ENCODE results near the gene PGM1.

PGM1 gene

DNA sequence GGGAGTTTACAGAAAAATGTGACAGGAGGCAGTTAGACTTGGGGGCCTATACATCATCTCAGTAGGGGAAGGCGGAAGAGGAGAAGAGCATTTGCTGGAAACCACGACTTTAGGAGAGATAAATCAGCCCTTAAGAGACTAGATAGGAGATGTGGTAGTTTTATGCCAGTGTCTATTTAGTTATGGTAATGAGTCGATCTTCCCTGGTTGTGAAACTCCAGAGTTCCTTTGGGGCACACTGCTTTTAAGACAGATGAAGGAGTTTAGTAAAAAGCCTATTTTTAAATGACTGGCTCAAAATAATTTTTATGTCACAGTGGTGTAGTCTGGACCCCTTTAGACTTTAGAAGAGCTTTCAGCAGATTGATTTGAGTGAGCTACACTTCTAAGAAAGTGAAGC is 7.8 kb downstream of the PGM1 start:
- DNase-seq (ENCODE audit: low read depth) = no peak

DNA sequence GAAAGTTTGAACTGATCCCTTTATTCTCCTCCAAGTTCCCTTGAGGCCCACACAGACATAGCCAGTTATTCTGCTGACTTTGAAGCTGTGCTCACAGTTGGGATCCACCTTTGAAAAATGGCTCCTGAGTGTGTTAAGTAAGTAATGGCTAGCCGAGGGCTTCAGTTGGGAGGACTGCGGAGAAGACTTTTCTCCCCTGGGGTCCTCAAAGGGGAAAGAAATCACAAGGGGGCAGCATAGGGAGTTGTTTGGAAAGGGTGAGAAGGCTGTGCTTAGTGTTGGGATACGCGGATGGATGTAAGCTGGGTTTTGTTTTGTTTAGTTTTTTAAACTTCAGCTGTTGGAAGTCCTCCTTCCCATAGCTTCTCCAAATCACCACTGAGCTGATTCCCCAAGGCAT is 8.3 kb downstream of the PGM1 start:
- no peak for DNase-seq (ENCODE audit: low read depth)

DNA sequence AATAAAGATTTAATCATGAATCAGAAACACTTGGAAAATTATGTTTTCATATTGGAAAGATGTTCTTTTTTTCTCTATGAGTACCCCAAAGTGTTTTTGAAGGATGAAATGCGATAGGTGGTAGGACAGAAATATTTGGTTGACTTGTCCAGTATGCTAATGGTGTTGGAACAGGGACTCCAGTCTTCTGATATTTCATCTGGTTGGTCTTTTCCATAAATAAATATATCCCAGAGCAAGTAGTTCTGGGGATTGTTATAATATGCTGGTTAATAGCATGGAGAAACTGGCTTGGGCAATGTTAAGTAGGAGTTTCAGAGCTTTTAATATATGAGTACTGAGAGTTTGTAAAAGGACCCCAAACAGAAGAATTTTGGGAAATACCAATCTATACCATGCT is 8.7 kb downstream of the PGM1 start:
- no peak for DNase-seq (ENCODE audit: low read depth)

DNA sequence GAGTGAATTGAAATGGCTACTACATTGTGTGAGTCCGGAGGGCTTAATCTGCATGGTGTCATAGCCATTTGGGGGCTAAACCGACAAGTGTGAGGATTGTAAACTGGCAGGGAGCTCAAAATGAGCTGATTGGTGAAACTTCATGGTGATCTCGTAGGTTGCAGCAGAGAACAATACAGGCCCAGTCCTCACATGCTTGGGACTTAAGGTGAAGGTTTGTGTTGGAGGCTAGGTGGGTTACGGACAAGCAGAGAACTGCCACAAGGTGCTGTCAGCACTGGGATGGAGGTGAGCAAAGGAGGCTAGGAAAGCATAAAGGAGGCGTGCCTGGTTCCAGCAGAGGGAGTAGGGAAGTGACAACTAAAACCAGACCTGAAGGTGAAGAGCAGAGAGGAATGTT is 9.4 kb downstream of the PGM1 start:
- no peak for DNase-seq (ENCODE audit: low read depth)

DNA sequence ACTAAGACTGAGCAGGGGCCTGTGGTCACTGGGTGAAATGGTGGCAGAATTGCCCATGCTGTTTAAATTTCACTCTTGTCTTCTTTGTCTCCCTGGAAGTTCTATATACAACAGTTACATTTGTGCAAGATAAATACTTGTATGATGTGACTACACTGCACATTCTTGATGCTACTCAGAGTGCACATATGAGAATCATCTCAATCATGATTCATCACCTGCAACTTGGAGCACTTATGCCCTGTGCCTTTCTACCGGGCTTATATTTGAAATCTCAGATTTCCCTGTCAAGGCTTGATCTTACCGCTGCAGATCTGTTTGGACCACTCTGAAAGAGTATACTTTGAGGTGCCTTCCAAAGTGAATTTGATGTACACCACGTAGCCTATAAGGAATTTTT is 10.6 kb downstream of the PGM1 start:
- DNase-seq (ENCODE audit: low read depth) = no peak

DNA sequence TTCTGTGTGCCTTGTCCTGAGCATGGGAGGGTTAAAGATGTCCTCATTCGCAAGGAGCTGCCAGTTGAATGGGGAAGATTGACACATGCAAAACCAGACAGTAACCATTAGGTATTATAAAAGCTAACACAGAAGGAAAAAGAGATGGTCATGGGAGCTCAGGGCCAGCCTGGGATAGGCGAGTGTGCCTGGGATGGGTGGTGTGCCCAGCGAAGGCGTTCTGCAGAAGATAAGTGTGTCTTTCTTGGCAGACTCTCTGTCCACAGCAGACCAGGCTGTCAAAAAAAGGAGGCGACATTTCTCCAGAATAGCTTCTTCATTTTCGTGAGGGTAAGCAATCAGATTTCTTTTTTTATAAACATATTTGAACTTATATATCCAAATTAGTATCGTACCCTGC is 14.1 kb downstream of the PGM1 start:
- no peak for DNase-seq (ENCODE audit: low read depth)

DNA sequence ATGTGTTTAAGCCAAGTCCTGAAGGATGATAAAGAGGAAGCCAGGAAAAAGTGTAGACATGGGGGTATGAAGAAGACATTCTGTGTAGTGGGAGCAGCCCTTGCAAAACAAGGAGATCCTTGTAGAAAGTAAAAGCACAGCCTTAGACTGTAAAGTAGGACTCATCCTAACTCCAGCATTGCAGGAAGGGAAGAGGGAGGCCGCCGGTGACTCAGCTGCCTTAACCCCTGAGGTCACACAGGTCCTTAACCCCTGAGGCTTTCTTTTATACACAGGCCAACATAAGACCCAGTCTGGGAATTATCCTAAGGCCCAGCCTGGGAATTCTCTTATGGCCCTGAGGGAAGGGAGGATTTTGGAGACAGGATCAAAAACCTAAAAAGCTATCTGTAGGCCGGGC is 18.0 kb downstream of the PGM1 start:
- no peak for DNase-seq (ENCODE audit: low read depth)

DNA sequence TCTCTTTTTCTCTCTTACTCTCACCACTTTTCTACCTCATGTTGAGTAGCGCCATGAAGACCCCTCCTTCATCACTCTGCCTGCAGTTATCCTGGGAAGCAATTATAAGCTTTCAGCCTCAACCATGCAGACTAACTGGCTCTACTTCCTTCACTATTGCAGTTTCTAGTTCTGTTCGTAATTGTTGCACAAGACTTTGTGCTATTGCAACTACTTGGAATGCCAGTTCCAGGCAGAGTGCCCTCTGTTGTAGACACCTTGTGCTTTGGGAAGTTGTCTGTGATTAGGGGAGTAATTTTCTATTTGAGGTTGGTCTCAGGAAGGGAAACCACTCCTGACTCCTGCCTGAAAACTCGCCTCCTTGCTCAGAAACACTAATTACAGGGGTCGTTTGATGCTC is 19.4 kb downstream of the PGM1 start:
- DNase-seq (ENCODE audit: low read depth) = no peak

DNA sequence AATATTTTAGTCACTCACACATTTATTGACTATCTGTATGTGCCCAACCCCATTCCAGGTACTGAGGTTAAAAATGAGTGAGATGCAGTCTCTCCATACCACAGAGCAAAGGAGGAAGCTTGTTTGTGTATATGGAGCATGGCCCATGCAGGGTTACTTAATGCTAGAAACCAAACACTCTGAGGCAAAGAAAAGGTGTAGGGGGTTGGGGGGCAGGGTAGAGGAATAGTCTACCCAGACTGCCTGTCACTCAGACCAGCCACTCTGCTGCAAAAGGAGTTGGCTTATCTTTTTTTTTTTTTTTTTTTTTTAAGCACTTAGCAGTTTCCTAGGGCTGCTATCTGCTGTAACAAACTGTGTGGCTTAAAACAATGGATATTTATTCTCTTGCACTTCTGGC is 19.8 kb downstream of the PGM1 start:
- no peak for DNase-seq (ENCODE audit: low read depth)

DNA sequence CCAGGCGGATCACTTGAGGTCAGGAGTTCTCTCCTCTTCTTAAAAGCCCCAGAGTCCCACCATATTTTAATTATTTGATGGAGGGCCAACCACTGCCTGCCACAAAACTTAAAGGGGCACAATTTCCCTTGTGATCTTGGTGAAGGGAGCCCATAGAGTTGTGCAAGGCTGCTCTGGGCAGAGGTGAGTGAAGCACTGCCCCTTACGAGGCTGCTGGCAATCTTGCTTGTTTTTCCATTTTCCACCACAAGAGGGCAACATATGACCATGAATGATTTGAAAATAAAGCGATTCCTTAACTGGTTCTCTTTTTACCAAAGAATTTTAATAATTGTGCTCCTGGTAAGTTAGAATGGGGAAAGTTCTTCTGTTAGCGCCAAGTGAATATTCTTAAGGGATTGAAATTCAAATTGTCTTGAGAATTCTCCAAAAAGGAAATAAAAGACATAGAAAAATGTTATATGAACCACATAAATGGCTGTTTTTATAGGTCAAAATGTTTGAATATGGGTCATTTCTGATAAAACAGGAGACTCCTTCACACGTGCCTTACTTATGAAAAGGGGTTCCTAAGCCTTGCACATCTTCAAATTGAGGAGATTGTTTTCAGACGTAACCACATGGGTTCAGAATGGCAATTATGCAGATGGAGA is 22.7 kb downstream of the PGM1 start:
- DNase-seq (ENCODE audit: low read depth) = peak; percentile 66

DNA sequence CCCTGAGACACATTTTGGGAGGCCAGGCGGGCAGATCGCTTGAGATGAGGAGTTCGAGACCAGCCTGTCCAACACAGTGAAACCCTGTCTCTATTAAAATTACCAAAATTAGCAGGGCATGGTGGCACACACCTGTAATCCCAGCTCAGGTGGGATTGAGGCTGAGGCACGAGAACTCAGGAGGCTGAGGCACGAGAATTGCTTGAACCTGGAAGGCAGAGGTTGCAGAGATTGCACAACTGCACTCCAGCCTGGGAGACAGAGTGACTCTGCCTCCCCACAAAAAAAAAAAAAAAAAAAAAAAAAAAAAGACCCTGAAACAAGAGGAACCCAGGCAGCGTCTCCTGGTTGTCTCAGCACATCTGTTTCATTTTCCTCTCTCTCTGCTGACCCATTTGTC is 24.2 kb downstream of the PGM1 start:
- DNase-seq (ENCODE audit: low read depth) = no peak

DNA sequence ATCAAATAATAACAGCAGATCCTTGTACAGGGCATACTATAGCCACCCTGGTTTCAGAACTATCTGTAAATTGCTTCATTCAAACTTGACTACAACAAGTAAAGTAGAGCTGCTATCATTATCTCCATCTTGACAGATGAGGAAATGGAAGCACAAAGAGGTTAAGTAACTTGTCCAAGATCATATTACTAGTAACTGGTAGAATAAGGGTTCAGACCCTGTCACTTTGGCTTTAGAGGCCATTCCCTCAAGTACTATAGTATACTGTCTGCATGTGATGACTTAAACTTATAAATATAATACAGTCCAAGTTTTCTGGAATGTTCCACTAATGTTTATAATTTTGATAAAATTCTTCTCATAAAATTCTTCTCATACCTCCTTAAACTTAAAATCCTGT is 24.8 kb downstream of the PGM1 start:
- no peak for DNase-seq (ENCODE audit: low read depth)

DNA sequence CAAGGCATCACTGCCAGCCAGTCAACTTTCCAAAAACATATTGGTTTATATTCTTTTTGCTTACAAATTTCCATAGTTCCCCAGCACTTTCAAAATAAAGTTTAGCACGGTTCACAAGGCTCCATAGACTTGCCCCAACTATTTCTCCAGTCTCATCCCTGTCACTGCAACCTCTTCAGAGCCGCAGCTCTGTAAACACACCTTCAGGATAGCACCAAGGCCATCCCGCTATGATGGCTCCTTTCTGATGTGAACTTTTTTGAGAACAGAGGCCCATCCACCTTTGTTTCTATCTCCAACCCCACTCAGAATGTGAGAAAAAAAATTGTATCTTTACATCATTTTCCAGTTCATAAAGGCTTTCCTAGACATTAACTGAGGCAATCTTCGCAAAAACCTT is 26.3 kb downstream of the PGM1 start:
- DNase-seq (ENCODE audit: low read depth) = no peak

DNA sequence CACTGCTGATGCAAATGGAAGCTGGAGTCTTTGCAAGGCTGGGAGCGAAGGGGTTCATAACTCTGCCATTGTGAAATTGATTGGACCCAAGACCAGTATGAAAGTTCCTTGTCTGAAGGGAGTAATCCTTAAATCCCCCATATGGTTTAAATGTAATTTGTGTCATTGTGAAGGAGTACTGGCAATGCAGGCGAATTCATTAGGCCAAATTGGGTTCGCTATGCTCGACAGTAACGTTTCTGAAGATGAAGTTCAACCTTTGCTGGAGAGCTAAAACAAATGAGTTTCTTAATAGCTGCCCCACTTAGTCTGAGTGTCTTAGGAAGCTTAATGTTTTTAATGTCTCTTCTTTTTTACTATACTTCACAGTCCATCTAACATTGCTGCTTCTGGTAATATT is 27.5 kb downstream of the PGM1 start:
- DNase-seq (ENCODE audit: low read depth) = no peak

DNA sequence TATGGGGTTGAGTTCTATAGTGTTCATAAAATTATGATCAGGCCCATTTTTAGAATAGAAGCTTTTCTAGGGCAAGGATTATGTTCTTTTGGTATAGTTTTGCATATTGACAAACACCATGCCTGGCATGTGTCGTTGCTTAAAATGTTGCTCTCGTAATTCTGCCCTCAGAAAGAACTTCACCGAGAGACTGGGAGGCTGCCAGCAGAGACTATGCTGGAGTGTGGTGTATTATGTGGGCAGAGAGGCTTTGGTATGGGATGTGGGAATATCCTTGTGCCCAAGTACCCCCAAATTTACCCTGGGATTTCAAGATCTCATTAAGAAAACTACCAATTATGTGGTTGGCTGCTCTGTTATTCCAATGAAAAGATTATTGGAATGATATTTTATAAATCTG is 27.9 kb downstream of the PGM1 start:
- DNase-seq (ENCODE audit: low read depth) = no peak

DNA sequence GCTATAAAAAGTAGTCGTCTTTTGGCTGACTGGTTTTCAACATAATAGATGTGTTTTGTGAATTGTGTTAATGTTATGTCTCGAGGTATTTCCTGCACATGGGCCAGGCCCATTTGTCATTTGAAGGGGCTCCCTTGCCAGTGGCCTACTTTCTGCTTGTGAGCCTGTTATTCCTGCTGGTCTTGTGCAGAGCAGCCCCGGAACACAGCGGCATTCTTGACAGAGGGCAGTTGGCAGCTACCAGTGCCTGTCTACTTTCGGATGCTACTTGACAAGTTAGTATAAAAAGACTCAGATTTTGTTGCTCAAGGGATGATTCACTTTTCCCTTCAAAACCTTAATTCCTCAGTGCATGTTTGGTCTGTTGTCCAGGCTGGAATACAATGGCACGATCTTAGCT is 28.5 kb downstream of the PGM1 start:
- DNase-seq (ENCODE audit: low read depth) = no peak

DNA sequence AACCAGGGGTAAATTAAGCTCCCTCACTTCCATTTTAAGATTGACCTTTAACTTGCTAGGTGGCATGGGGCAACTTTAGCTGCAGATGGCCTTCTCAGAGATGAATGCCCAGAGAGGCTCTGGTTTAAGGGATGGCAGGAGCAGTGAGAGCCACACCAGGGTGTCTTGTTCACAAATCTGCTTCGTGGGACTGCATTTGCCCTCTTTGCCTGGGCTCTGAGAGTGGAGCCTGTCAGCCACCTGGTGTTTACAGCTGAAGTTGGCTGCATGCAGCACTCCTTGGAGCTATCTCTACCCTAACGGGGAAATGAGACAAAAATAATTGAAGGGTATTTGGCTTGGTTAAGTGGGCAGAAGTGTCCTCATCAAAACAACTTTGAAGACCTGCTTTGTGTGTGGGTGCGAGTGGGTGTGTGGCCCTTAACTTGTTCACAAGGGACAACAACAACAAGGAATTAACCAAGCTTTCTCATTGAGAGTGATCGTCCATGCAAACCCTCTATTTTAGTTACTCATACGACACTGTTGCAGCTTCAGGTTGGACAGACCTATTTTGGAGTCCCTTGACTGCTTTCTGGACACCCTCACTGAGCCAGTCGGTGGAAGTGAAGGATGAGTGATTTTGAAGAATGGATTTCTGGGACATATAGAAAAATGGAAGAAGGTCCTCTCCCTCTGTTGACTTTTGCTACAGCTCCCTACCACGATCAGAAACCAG is 29.8 kb downstream of the PGM1 start:
- DNase-seq (ENCODE audit: low read depth) = no peak

DNA sequence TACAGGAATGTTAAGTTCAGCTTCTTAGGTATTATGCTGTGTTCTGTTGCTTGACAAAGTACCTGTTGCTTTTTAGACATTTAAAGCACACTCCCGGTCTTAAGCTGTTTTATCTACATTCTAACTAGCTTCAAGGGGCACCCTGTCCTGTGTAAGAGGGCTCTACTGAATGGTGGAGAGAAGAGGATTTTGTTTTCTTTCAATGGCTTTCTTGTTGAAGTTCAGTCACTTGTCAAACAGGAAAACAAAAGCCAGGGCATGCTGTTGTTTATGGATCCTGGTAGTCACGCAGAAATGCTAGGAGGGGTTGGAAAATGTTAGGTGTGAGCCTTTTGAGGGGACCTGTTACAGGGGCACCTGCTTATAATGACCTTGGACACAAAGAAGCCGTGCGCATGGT is 30.7 kb downstream of the PGM1 start:
- DNase-seq (ENCODE audit: low read depth) = no peak

DNA sequence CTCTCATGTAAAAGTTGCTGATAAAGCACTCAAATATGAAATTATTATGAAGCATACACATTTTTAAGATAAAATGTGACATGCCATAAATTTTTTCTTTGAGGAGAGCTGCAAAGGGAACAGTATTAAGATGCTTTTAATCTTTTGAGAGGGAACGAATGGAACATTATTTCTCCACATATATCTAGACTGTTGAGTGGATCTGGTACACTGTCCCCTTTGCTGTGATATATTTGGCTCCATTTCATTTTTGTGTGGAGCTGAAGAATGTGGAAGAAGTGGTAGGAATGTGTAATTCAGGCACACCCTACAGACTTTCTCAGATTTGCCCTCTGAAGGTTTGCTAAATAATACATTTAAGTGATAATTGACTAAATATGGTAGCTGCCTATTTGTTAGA is 31.7 kb downstream of the PGM1 start:
- DNase-seq (ENCODE audit: low read depth) = peak; percentile 81

DNA sequence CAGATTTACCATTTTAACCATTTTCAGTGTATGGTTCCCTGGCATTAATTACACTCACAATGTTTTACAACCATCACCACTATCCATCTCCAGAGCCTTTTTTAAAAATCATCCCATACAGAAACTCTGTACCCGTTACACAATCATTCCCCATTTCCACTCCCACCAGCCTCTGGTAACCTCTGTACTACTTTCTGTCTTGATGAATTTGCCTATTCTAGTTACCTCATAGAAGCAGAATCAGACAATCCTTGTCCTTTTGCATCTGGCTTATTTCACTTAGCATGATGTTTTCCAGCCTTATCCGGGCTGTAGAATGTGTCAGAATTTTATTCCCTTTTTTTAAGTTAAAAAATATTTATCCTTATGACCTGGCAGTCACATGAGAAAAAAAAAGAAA is 33.0 kb downstream of the PGM1 start:
- DNase-seq (ENCODE audit: low read depth) = no peak

DNA sequence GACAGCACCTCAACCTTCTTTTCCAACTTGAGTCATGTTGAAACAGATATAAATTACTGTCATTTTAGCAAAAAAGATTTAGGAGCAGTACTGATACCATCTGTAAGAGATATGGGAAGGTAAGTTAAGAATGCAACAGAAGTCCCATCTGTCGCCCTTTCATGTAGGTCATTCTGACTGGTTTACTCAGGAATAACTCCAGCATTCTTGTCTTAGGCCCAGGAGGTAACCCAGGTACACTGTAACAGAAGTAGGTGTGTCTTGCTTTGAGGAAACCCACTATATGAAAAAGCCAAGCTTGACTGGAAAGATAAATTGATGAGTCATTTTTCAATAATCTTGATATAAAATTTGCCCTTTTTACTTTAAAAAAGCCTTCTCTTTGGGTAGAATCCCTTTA is 35.4 kb downstream of the PGM1 start:
- no peak for DNase-seq (ENCODE audit: low read depth)

DNA sequence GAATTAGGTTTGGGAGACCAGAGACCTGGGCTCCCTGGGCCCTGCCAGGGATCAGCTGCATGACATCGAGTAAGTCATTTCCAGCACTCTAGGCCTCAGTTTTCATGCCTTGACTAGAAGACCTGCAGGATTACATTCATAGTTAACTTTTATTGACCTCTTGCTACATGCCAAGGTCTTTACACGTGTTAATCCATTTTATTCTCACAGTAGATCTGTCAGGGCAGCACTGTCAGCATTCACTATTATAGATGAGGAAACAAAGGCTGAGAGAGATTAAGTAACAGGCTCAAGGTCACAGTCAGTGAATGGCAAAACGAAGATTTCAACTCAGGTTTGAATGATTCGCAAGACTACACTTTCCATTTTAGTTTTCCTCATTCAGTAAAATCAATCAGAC is 37.0 kb downstream of the PGM1 start:
- DNase-seq (ENCODE audit: low read depth) = no peak

DNA sequence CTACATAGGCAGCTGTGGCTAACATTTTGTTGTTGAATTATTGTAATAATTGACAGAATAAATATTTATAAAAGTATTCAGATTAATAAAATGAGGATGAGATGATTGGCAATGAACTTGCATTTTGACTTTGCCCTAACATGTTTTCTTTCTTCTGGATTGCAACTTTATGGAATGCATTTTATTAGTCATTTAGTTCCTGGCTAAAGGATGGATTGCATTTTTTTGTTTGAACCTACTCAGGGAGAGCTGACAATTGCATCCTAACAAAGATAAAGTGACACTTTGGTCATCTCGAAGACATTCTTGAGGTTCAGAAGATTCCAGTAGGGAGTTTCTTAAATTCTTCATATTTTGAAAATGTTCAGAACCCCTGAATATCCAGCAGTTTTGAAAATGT is 37.5 kb downstream of the PGM1 start:
- DNase-seq (ENCODE audit: low read depth) = no peak

DNA sequence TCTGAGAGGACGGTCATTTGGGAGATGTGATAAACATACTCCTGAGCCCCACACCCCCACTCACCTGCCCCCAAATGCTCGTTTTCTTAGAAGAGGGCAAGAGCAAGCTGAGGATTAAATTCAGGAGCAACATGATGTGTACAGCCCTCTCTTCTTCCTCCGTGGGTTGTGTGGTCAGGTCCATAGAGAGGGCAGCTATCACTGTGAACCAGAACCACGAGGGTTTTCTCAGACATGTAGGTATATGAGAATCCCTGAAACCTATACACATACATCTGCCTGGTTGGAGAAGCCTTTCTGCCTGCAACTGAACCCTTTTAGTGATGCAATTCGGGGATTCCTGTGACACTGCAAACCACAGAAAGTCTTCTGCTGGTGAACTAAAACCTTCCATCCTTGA is 38.9 kb downstream of the PGM1 start:
- DNase-seq (ENCODE audit: low read depth) = no peak

Measured in HS-27A (cell line).